Suprapubic skin (tissue), 4 donors: ENCODE results near the gene RING1. TPM values are rescaled to one million over a fixed set of nuclear protein-coding genes. Genes with fewer than 3 reads are reported as not detected.

Source experiments
- DNase-seq, 2 donors: peaks; one replicate each; pipeline ENCODE4 v3.0.0-alpha.2; 2019; ENCODE audit warnings: low spot score in 2 of 2
- H3K27ac ChIP-seq: fragments of 200-600 bp; sonication (generic); one replicate; pipeline ENCODE4 v1.5.1; 2019
- H3K27me3 ChIP-seq: fragments of 200-600 bp; sonication (generic); one replicate; pipeline ENCODE4 v1.5.1; 2019
- H3K36me3 ChIP-seq: fragments of 200-600 bp; sonication (generic); one replicate; pipeline ENCODE4 v1.5.1; 2019
- H3K4me1 ChIP-seq: fragments of 200-600 bp; sonication (generic); one replicate; pipeline ENCODE4 v1.5.1; 2019
- H3K4me3 ChIP-seq: fragments of 200-600 bp; sonication (generic); one replicate; pipeline ENCODE4 v1.5.1; 2019; ENCODE audit warnings: mild to moderate bottlenecking
- H3K9me3 ChIP-seq: fragments of 200-600 bp; sonication (generic); one replicate; pipeline ENCODE4 v1.5.1; 2019
- EP300 ChIP-seq: sonication (generic); formaldehyde crosslinking; IDR thresholded peaks from one replicate; pipeline ENCODE4 v1.6.1; 2017; ENCODE audit warnings: antibody characterized with exemption
- POLR2A ChIP-seq, 2 donors: fragments of 450-650 bp; IDR thresholded peaks; one replicate each; pipeline ENCODE4 v1.6.1; 2017; ENCODE audit warnings: antibody characterized with exemption in 2 of 2, mild to moderate bottlenecking in 2 of 2, moderate library complexity in 2 of 2
- POLR2AphosphoS5 ChIP-seq, 3 donors: sonication (generic); formaldehyde crosslinking; IDR thresholded peaks; one replicate each; pipeline ENCODE4 v1.6.1; 2017; ENCODE audit warnings: antibody characterized with exemption in 3 of 3
- WGBS: methylation state at CpG from one replicate; pipeline ENCODE4 v1.1.5; 2018; 5-methylcytosine and 5-hydroxymethylcytosine counted together
- total RNA-seq, 4 donors: library from RNA; depleted of rRNA; stranded (reverse); fragments of >200 nt; gene quantifications; one replicate each; pipeline ENCODE4 v1.1.0, GENCODE V29; 2016
- TF ChIP-seq, protein P1 (sequence below), 2 donors: fragments of 200-600 bp in 1 of 2; fragments of 450-650 bp in 1 of 2; sonication (generic) in 1 of 2; IDR thresholded peaks; one replicate each; pipeline ENCODE4 v1.5.1; 2016 to 2019; ENCODE audit warnings: antibody characterized with exemption in 2 of 2, mild to moderate bottlenecking in 1 of 2, moderate library complexity in 1 of 2

RING1 gene
- total RNA-seq, 4 donors from 2014 or later, result 11.5 to 18.1 (median 14.9) TPM

DNA sequence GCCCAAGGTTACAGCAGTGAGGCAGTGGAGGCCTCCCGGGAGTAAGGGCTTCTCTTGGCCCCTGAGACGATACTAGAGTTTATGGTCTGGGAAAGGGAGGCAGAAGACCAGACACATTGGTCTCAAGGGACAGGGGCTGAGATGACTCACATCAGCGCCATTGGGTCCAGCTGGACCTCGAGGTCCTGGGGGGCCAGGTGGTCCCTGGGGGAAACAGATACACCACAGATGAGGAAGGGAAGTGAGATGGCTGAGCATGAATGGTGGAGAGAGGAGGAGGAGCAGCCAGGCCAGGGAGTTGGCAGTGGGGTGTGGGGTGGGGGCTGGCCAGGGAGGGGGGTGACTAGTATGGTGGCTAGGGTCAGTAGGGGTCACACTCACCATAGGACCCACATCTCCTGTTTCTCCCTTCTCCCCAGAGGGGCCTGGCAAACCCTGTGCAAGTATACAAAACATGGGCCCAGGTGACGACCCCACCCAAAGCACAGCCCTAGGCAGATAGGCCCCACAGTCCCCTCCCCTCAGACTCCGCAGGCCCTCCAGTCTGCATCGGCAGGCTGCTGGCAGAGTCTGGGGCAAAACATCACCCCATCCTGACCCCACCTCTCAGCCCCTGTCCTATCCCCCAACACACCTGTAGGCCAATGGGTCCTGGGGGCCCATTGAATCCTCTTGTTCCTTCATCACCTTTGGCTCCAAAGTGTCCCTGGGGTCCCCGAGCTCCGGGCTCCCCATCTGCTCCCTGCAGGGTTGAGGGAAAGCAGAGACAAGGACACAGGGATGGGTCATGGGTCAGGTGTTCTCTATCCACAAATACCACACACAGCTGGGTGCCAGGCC lies 37.9 kb upstream of the RING1 start:
- WGBS, result 86% methylated on average over 9 of the region's 9 CpGs
- Histone ChIP-seq H3K4me3 (no peak overlapping the region), H3K27ac (no peak overlapping the region), H3K9me3 (no peaks in the 10 kb centered on the region), H3K36me3 (no peaks in the 10 kb centered on the region), H3K27me3 (no peaks in the 10 kb centered on the region), H3K4me1 (no peaks in the 10 kb centered on the region)
- DNase-seq, result no peak
- TF ChIP-seq EP300 (no peak), POLR2AphosphoS5 (IDR thresholded peaks at IDR 0.05) (no peak), POLR2A (IDR thresholded peaks at IDR 0.05) (no peak)

DNA sequence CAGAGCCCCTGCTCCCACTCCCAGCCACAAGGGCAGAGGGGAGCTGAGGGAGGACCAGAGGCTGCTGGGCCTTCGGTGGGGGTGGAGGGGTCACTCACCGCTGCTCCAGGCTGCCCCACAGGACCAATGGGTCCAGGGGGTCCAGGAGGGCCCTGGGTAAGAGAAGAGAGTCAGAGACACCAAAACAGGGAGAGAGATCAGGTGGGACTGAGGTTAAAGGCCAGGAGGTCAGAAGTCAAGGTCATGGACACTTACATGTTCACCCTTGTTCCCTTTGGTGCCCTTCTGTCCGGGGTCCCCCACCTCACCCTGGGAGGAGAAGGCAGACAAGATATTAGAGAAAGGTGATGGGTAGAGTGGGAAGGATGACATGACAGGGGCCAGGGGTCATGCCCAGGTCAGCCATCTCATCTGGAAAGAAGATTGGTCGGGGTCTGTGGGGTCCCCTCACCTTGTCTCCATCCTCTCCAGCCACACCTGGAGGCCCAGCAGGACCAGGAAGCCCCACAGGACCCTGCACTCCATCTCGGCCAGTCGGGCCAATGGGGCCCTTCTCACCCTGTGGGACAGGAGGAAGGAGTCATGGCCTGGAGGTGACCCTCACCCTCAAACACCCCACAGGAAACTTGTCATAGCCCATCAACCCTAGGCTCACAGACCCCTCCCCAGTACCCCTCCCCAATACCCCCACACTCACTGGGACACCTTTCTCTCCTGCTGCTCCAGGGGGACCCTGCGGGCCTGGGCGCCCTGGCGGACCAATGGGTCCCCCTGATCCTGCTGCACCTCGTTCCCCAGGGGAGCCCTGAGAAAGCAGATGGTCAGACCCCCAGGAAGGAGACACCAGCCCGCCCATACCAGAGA lies 37.1 kb upstream of the RING1 start:
- no peak overlapping the region for H3K27ac ChIP-seq

DNA sequence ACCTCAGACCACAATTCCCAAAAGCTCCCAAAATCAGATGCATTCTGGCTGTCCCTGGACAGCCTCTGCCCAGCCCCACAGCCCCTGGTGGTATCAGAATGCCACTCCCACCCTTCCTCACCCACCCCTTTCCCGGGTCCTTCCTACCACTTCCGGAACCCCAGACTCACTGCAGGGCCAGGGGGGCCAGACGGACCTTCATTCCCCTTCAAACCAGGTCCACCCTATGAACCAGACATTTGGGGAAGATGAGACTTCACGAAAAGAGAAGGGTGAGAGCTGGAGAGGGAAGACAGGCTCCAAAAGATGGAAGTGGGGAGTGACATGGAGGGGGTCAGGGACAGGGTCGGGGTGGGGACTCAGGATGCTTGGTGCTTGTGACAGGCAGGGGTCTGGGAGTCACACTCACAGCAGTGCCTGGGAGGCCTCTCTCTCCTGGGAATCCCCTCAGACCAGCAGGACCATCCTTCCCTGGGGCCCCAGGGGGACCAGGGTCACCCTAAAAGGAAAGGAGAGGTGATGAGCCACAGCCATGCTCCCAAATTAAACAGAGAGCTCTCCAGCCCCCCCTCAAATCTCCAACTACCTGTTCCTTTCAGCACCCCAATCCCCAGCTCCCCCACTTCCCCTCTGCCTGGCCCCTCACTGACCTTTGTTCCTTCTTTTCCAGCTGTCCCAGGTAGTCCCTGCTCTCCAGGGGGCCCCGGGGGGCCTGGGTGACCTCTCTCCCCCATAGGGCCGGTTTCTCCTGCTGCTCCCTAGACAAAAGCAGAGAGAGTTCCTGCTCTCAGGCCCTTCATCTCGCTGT lies 36.2 kb upstream of the RING1 start:
- no peaks in the 10 kb centered on the region for H3K27me3 ChIP-seq
- H3K4me3 ChIP-seq, result no peak overlapping the region
- H3K4me1 ChIP-seq, result no peaks in the 10 kb centered on the region
- 66% methylated on average over 8 of the region's 8 CpGs for WGBS
- H3K9me3 ChIP-seq, result no peaks in the 10 kb centered on the region
- H3K36me3 ChIP-seq, result no peaks in the 10 kb centered on the region
- no peak overlapping the region for H3K27ac ChIP-seq
- no peak for TF ChIP-seq POLR2A (IDR thresholded peaks at IDR 0.05)
- no peak for DNase-seq

More for the DNA sequence above, 37.1 kb upstream of the RING1 start:
- no peaks in the 10 kb centered on the region for H3K4me1 ChIP-seq
- WGBS, result 79% methylated on average over 11 of the region's 11 CpGs
- H3K27me3 ChIP-seq, result no peaks in the 10 kb centered on the region
- no peak for TF ChIP-seq POLR2AphosphoS5 (IDR thresholded peaks at IDR 0.05)
- no peak for TF ChIP-seq EP300
- DNase-seq, result no peak
- no peaks in the 10 kb centered on the region for H3K36me3 ChIP-seq
- H3K4me3 ChIP-seq, result no peak overlapping the region
- no peaks in the 10 kb centered on the region for H3K9me3 ChIP-seq

DNA sequence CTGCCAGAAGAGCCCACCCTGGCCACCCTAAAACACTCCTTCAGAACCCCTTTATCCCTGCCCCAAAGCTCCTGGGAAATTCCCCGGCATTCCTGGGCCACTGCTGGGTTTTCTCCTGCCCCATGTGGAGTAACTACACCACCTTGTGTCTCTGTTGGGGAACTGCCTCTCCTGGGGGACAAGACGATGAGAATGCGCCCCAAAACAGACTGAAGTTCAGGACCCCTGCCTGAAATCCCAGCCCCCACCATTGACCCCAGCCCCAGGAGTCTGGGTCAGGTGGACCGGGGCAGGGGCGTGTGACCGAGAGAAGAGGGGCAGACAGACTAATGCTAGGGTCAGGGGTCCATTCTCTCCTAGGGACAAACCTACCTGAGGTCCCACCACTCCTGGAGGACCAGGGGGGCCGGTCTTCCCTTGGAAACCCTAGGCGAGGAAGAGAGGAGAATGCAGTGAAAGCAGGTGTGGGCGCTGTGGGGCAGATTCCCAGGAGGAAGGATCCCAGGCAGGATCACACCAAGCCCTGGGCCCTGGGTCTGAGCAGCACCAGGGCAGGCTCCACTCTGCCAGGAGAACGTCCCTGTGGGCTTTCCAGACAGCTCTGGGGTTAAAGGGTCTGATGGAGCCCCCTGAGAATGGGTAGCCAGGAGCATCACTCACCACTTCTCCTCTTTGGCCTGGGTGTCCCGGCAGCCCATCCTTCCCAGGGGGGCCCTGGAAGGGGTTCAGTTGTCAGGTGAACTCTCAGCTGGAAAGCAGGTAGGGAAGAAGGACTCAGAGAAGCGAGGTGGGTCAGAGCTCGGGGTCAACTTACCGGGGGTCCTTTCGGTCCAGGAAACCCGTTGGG lies 35.4 kb upstream of the RING1 start:
- H3K27ac ChIP-seq, result no peak overlapping the region
- TF ChIP-seq, protein P1, sequence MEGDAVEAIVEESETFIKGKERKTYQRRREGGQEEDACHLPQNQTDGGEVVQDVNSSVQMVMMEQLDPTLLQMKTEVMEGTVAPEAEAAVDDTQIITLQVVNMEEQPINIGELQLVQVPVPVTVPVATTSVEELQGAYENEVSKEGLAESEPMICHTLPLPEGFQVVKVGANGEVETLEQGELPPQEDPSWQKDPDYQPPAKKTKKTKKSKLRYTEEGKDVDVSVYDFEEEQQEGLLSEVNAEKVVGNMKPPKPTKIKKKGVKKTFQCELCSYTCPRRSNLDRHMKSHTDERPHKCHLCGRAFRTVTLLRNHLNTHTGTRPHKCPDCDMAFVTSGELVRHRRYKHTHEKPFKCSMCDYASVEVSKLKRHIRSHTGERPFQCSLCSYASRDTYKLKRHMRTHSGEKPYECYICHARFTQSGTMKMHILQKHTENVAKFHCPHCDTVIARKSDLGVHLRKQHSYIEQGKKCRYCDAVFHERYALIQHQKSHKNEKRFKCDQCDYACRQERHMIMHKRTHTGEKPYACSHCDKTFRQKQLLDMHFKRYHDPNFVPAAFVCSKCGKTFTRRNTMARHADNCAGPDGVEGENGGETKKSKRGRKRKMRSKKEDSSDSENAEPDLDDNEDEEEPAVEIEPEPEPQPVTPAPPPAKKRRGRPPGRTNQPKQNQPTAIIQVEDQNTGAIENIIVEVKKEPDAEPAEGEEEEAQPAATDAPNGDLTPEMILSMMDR (IDR thresholded peaks at IDR 0.05), result peak; percentile 40 to 62
- TF ChIP-seq POLR2AphosphoS5 (IDR thresholded peaks at IDR 0.05), result no peak

DNA sequence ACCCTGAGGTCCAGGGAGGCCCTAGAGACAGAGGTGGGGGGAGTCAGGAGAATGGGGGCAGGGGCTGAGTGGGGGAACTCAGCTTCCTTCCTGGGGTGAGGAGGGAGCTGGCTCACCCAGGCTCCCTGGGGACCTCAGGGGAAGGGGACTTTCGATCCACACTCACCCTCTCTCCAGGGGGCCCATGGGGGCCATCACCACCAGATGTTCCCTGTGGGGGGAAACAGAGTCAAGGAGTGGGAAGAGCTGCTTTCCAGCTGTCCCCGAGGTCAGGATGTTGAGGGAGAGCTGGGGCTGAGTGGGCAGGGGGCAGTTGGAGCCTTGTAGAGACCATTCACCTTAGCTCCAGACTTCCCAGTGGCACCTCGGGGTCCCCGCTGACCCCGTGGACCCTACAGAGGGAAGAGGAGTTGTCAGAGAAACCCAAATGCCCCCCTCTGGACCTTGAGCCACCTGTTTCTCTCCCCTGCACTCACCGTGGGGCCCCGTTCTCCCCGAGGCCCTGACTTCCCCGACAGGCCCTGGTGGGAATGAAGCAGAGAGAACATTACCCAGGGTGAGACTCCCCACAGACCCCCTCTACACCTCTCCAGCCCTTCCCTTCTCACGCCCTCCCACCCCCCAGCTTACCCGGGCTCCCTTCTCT lies 34.6 kb upstream of the RING1 start:
- 68% methylated on average over 11 of the region's 11 CpGs for WGBS
- Histone ChIP-seq H3K27ac (no peak overlapping the region), H3K36me3 (no peaks in the 10 kb centered on the region)

More for the DNA sequence above, 35.4 kb upstream of the RING1 start:
- no peak overlapping the region for H3K4me3 ChIP-seq
- no peaks in the 10 kb centered on the region for H3K36me3 ChIP-seq
- 72% methylated on average over 16 of the region's 16 CpGs for WGBS
- H3K27me3 ChIP-seq, result no peaks in the 10 kb centered on the region
- no peaks in the 10 kb centered on the region for H3K9me3 ChIP-seq
- no peaks in the 10 kb centered on the region for H3K4me1 ChIP-seq
- no peak for DNase-seq

More for the DNA sequence above, 34.6 kb upstream of the RING1 start:
- no peak for TF ChIP-seq EP300
- no peak for TF ChIP-seq POLR2AphosphoS5 (IDR thresholded peaks at IDR 0.05)
- no peak for TF ChIP-seq POLR2A (IDR thresholded peaks at IDR 0.05)
- TF ChIP-seq, protein P1 (IDR thresholded peaks at IDR 0.05), result no peak
- Histone ChIP-seq H3K4me3 (no peak overlapping the region), H3K9me3 (no peaks in the 10 kb centered on the region), H3K27me3 (no peaks in the 10 kb centered on the region), H3K4me1 (no peaks in the 10 kb centered on the region)
- DNase-seq, result no peak
